Measurements from ENCODE around the gene TK1.
"Not testable (repeated sequence)": the region's sequence is repeated elsewhere in the genome, so short reads cannot be mapped to it uniquely, and the experiment has no call there.

The TK1 gene

GRCh38 chr17:78186692-78187595 lies at the start of gene TK1, which contains the start of gene AFMID:
TK1 (minus strand) TSS chr17:78187052; CDS start chr17:78186994, 58 bp downstream.
AFMID (plus strand) TSS chr17:78187362; CDS start chr17:78187371, 9 bp downstream.
- peaks cover 35% of the 10 kb centered on the region for H3K36me3 ChIP-seq (ENCODE audit: insufficient read depth, low read length)
- peak within 1 kb of the TSS; percentile 94 for H3K4me3 ChIP-seq (ENCODE audit: low read length)
- H2AFZ ChIP-seq (ENCODE audit: low read depth, low read length), result peak within 1 kb of the TSS; percentile 51
- peaks cover 37% of the 10 kb centered on the region for H3K4me1 ChIP-seq (ENCODE audit: insufficient read depth, low read length)
- no peaks in the 10 kb centered on the region for H3K27me3 ChIP-seq (ENCODE audit: insufficient read depth, low read length)
- H3K9me3 ChIP-seq (ENCODE audit: low read length), result no peaks in the 10 kb centered on the region

- Histone ChIP-seq H3K36me3 (ENCODE audit: insufficient read depth, low read length) (no peaks in the 10 kb centered on the region), H3K9me3 (ENCODE audit: low read length) (no peaks in the 10 kb centered on the region), H3K27me3 (ENCODE audit: insufficient read depth, low read length) (peaks cover 46% of the 10 kb centered on the region), H3K4me3 (ENCODE audit: low read length) (no peak overlapping the region), H3K4me1 (ENCODE audit: insufficient read depth, low read length) (peaks cover 28% of the 10 kb centered on the region), H2AFZ (ENCODE audit: low read depth, low read length) (no peak overlapping the region)
Measured at GRCh38 chr17:78235885-78236284, 49.0 kb upstream of the TK1 start.

- peaks cover 28% of the 10 kb centered on the region for H3K4me1 ChIP-seq (ENCODE audit: insufficient read depth, low read length)
- H3K9me3 ChIP-seq (ENCODE audit: low read length); H3K36me3 ChIP-seq (ENCODE audit: insufficient read depth, low read length); H3K4me3 ChIP-seq (ENCODE audit: low read length); H2AFZ ChIP-seq (ENCODE audit: low read depth, low read length): not testable (repeated sequence)
- peaks cover 53% of the 10 kb centered on the region for H3K27me3 ChIP-seq (ENCODE audit: insufficient read depth, low read length)
Measured at GRCh38 chr17:78235022-78235421, 48.2 kb upstream of the TK1 start.

GRCh38 chr17:78234261-78234865 lies 47.5 kb upstream of the TK1 start:
- Histone ChIP-seq H3K4me3 (ENCODE audit: low read length) (no peak overlapping the region), H3K4me1 (ENCODE audit: insufficient read depth, low read length) (peaks cover 28% of the 10 kb centered on the region), H3K36me3 (ENCODE audit: insufficient read depth, low read length) (no peaks in the 10 kb centered on the region), H3K27me3 (ENCODE audit: insufficient read depth, low read length) (peaks cover 53% of the 10 kb centered on the region), H2AFZ (ENCODE audit: low read depth, low read length) (no peak overlapping the region), H3K9me3 (ENCODE audit: low read length) (no peaks in the 10 kb centered on the region)

- no peaks in the 10 kb centered on the region for H3K9me3 ChIP-seq (ENCODE audit: low read length)
- H3K27me3 ChIP-seq (ENCODE audit: insufficient read depth, low read length), result peaks cover 49% of the 10 kb centered on the region
Measured at GRCh38 chr17:78233678-78234077, 46.8 kb upstream of the TK1 start.

GRCh38 chr17:78232859-78233173 lies 46.0 kb upstream of the TK1 start:
- H3K27me3 ChIP-seq (ENCODE audit: insufficient read depth, low read length), result peaks cover 43% of the 10 kb centered on the region
- H3K4me3 ChIP-seq (ENCODE audit: low read length), result no peak overlapping the region
- H3K9me3 ChIP-seq (ENCODE audit: low read length), result no peaks in the 10 kb centered on the region
- peaks cover 28% of the 10 kb centered on the region for H3K4me1 ChIP-seq (ENCODE audit: insufficient read depth, low read length)
- H3K36me3 ChIP-seq (ENCODE audit: insufficient read depth, low read length), result no peaks in the 10 kb centered on the region
- no peak overlapping the region for H2AFZ ChIP-seq (ENCODE audit: low read depth, low read length)

More at GRCh38 chr17:78233678-78234077, 46.8 kb upstream of the TK1 start:
- no peaks in the 10 kb centered on the region for H3K36me3 ChIP-seq (ENCODE audit: insufficient read depth, low read length)
- no peak overlapping the region for H2AFZ ChIP-seq (ENCODE audit: low read depth, low read length)
- peaks cover 28% of the 10 kb centered on the region for H3K4me1 ChIP-seq (ENCODE audit: insufficient read depth, low read length)
- H3K4me3 ChIP-seq (ENCODE audit: low read length), result no peak overlapping the region

- Histone ChIP-seq H3K9me3 (ENCODE audit: low read length) (no peaks in the 10 kb centered on the region), H3K4me3 (ENCODE audit: low read length) (no peak overlapping the region), H2AFZ (ENCODE audit: low read depth, low read length) (no peak overlapping the region), H3K36me3 (ENCODE audit: insufficient read depth, low read length) (no peaks in the 10 kb centered on the region), H3K27me3 (ENCODE audit: insufficient read depth, low read length) (peaks cover 41% of the 10 kb centered on the region), H3K4me1 (ENCODE audit: insufficient read depth, low read length) (peaks cover 22% of the 10 kb centered on the region)
Measured at GRCh38 chr17:78231991-78232858, 45.4 kb upstream of the TK1 start.

GRCh38 chr17:78230996-78231935 lies 44.4 kb upstream of the TK1 start, which contains the start of gene TMEM235:
TMEM235 (plus strand) TSS chr17:78231631; CDS start chr17:78232024, 393 bp downstream.
- H2AFZ ChIP-seq (ENCODE audit: low read depth, low read length), result no peak within 1 kb of the TSS
- peaks cover 41% of the 10 kb centered on the region for H3K27me3 ChIP-seq (ENCODE audit: insufficient read depth, low read length)
- H3K4me3 ChIP-seq (ENCODE audit: low read length), result no peak within 1 kb of the TSS
- no peaks in the 10 kb centered on the region for H3K36me3 ChIP-seq (ENCODE audit: insufficient read depth, low read length)
- H3K9me3 ChIP-seq (ENCODE audit: low read length), result no peaks in the 10 kb centered on the region
- H3K4me1 ChIP-seq (ENCODE audit: insufficient read depth, low read length), result peaks cover 13% of the 10 kb centered on the region

- Histone ChIP-seq H3K9me3 (ENCODE audit: low read length) (no peaks in the 10 kb centered on the region), H3K36me3 (ENCODE audit: insufficient read depth, low read length) (no peaks in the 10 kb centered on the region), H3K4me3 (ENCODE audit: low read length) (no peak overlapping the region)
Measured at GRCh38 chr17:78230252-78230962, 43.6 kb upstream of the TK1 start.

GRCh38 chr17:78228176-78228575 lies 41.3 kb upstream of the TK1 start:
- H3K4me3 ChIP-seq (ENCODE audit: low read length), result no peak overlapping the region
- H2AFZ ChIP-seq (ENCODE audit: low read depth, low read length), result no peak overlapping the region
- H3K27me3 ChIP-seq (ENCODE audit: insufficient read depth, low read length), result peaks cover 29% of the 10 kb centered on the region
- H3K36me3 ChIP-seq (ENCODE audit: insufficient read depth, low read length), result peaks cover 12% of the 10 kb centered on the region
- H3K9me3 ChIP-seq (ENCODE audit: low read length), result no peaks in the 10 kb centered on the region
- H3K4me1 ChIP-seq (ENCODE audit: insufficient read depth, low read length), result peaks cover 13% of the 10 kb centered on the region

More at GRCh38 chr17:78230252-78230962, 43.6 kb upstream of the TK1 start:
- peaks cover 41% of the 10 kb centered on the region for H3K27me3 ChIP-seq (ENCODE audit: insufficient read depth, low read length)
- H2AFZ ChIP-seq (ENCODE audit: low read depth, low read length), result no peak overlapping the region
- peaks cover 13% of the 10 kb centered on the region for H3K4me1 ChIP-seq (ENCODE audit: insufficient read depth, low read length)

GRCh38 chr17:78227455-78227916 lies 40.6 kb upstream of the TK1 start:
- Histone ChIP-seq H2AFZ (ENCODE audit: low read depth, low read length) (no peak overlapping the region), H3K27me3 (ENCODE audit: insufficient read depth, low read length) (peaks cover 22% of the 10 kb centered on the region), H3K4me3 (ENCODE audit: low read length) (no peak overlapping the region)

More at GRCh38 chr17:78227455-78227916, 40.6 kb upstream of the TK1 start:
- peaks cover 13% of the 10 kb centered on the region for H3K4me1 ChIP-seq (ENCODE audit: insufficient read depth, low read length)
- no peaks in the 10 kb centered on the region for H3K9me3 ChIP-seq (ENCODE audit: low read length)
- peaks cover 18% of the 10 kb centered on the region for H3K36me3 ChIP-seq (ENCODE audit: insufficient read depth, low read length)

All from neuron (in vitro differentiated cells).